Ectodermal cell (in vitro differentiated cells): ENCODE results near the gene COQ5.

Experiments
- H3K27ac ChIP-seq: 2 replicates; pipeline ENCODE4 v1.7.0; 2013; ENCODE audit warnings: mild to moderate bottlenecking, low read depth, low read length; ENCODE audit not compliant: insufficient read depth, poor library complexity, severe bottlenecking
- H3K27me3 ChIP-seq: 2 replicates; pipeline ENCODE4 v1.7.0; 2013; ENCODE audit warnings: mild to moderate bottlenecking, low read length; ENCODE audit not compliant: insufficient read depth, control insufficient read depth, poor library complexity, severe bottlenecking
- H3K36me3 ChIP-seq: one replicate; pipeline ENCODE4 v1.7.0; 2013; ENCODE audit warnings: low read length; ENCODE audit not compliant: control insufficient read depth, insufficient read depth
- H3K4me1 ChIP-seq: one replicate; pipeline ENCODE4 v1.7.0; 2013; ENCODE audit warnings: low read length; ENCODE audit not compliant: control insufficient read depth, insufficient read depth
- H3K4me3 ChIP-seq: 2 replicates; pipeline ENCODE4 v1.7.0; 2013; ENCODE audit warnings: low read depth, low read length, control low read depth; ENCODE audit not compliant: insufficient read depth
- H3K9me3 ChIP-seq: 2 replicates; pipeline ENCODE4 v1.7.0; 2013; ENCODE audit warnings: mild to moderate bottlenecking, low read length, moderate library complexity; ENCODE audit not compliant: control insufficient read depth
- WGBS, 2 experiments: methylation state at CpG; one replicate each; pipeline ENCODE4 v1.1.7; 2013; ENCODE audit warnings: missing lambda C conversion rate in 2 of 2; 5-methylcytosine and 5-hydroxymethylcytosine counted together

The COQ5 gene

GRCh38 chr12:120485961-120486881 lies 42.7 kb downstream of the COQ5 start:
- no peak overlapping the region for H3K27ac ChIP-seq
- no peaks in the 10 kb centered on the region for H3K9me3 ChIP-seq
- no peaks in the 10 kb centered on the region for H3K4me1 ChIP-seq
- 89 to 98% methylated on average over 5 to 6 of the region's 7 CpGs for WGBS, 2 experiments
- no peak overlapping the region for H3K4me3 ChIP-seq
- H3K36me3 ChIP-seq: no peaks in the 10 kb centered on the region
- H3K27me3 ChIP-seq: no peaks in the 10 kb centered on the region

DNA sequence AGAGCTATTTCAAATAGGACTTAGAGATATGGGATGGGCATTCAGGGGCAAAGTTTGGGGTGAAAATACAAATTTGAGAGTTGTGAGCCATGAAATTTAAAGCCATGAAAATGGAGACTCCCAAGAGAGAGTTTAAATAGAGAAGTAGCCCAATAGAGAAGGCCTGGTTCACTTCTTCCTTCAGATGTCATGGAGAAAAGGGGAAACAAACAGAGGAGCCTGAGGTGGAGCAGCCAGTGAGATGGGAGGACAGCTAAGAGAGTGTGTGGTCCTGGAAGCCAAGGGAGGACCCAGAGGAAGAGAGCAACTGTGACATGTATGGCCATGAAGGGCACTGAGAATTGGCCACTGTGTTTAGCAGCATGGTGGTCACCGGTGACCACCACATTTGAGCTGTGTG lies 45.3 kb downstream of the COQ5 start:
- H3K9me3 ChIP-seq: no peaks in the 10 kb centered on the region
- no peak overlapping the region for H3K27ac ChIP-seq
- no peak overlapping the region for H3K4me3 ChIP-seq
- H3K27me3 ChIP-seq: no peaks in the 10 kb centered on the region
- H3K36me3 ChIP-seq: no peaks in the 10 kb centered on the region
- H3K4me1 ChIP-seq: no peaks in the 10 kb centered on the region
- WGBS, 2 experiments: 92 to 94% methylated on average over 1 of the region's 1 CpG

- H3K9me3 ChIP-seq: no peaks in the 10 kb centered on the region
- WGBS, 2 experiments: 96 to 97% methylated on average over 7 to 9 of the region's 9 CpGs
- no peak overlapping the region for H3K27ac ChIP-seq
- H3K4me3 ChIP-seq: no peak overlapping the region
- H3K36me3 ChIP-seq: no peaks in the 10 kb centered on the region
- H3K27me3 ChIP-seq: no peaks in the 10 kb centered on the region
- H3K4me1 ChIP-seq: no peaks in the 10 kb centered on the region
Observed at GRCh38 chr12:120481022-120481767, 47.8 kb downstream of the COQ5 start.

GRCh38 chr12:120480211-120480610 lies 48.7 kb downstream of the COQ5 start:
- Histone ChIP-seq H3K9me3 (no peaks in the 10 kb centered on the region), H3K36me3 (no peaks in the 10 kb centered on the region), H3K4me3 (no peak overlapping the region), H3K27ac (no peak overlapping the region), H3K4me1 (no peaks in the 10 kb centered on the region), H3K27me3 (no peaks in the 10 kb centered on the region)
- WGBS, 2 experiments: 86 to 98% methylated on average over 1 of the region's 1 CpG

- 77 to 79% methylated on average over 1 of the region's 1 CpG for WGBS, 2 experiments
- H3K4me1 ChIP-seq: no peaks in the 10 kb centered on the region
- no peaks in the 10 kb centered on the region for H3K27me3 ChIP-seq
- H3K36me3 ChIP-seq: no peaks in the 10 kb centered on the region
- no peak overlapping the region for H3K4me3 ChIP-seq
- no peaks in the 10 kb centered on the region for H3K9me3 ChIP-seq
- no peak overlapping the region for H3K27ac ChIP-seq
Observed at GRCh38 chr12:120479458-120479857, 49.5 kb downstream of the COQ5 start.

DNA sequence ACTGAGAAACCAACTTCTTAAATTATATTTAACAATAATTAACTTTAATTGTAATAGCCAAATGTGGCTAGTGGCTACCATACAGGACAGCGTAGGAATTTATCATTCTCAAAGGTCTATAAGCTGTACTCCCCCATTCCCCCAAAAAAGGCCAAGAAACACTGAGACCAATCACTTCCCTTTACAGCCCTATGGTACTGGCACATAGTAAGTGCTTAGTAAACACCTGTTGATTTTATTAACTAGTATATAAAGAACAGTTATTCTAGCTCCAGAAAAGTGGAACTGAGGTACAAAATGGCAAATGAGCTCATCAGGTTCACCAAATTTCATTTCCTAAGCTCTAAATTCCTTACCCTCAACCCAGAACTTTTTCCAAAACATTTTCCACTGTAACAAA lies 53.3 kb downstream of the COQ5 start:
- Histone ChIP-seq H3K27ac (no peak overlapping the region), H3K36me3 (no peaks in the 10 kb centered on the region), H3K9me3 (no peaks in the 10 kb centered on the region), H3K4me3 (no peak overlapping the region), H3K27me3 (no peaks in the 10 kb centered on the region), H3K4me1 (no peaks in the 10 kb centered on the region)
- WGBS, 2 experiments: 89 to 100% methylated on average over 1 of the region's 1 CpG

DNA sequence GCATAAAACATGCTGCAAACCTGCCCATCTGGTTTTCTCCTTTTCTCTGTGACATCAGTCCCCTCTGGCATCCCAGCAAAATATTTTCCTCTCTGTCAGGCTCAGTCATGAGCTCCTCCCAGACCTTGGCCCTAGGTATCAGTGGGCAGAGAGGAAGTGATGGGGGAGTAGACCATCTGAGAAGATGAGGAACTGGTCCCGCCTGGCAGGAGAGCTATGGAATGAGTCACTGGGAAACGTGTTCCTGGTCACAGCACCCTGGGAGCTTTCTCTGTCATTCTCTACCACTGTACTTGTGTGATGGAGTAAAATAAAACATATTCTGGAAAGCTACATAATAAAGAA lies 54.4 kb downstream of the COQ5 start:
- WGBS, 2 experiments: 47 to 51% methylated on average over 2 of the region's 2 CpGs

GRCh38 chr12:120473807-120474615 lies 54.9 kb downstream of the COQ5 start:
- Histone ChIP-seq H3K4me1 (no peaks in the 10 kb centered on the region), H3K27ac (no peak overlapping the region), H3K4me3 (no peak overlapping the region), H3K27me3 (no peaks in the 10 kb centered on the region), H3K9me3 (no peaks in the 10 kb centered on the region), H3K36me3 (no peaks in the 10 kb centered on the region)
- 88 to 92% methylated on average over 6 of the region's 6 CpGs for WGBS, 2 experiments

More for the DNA sequence above, 54.4 kb downstream of the COQ5 start:
- Histone ChIP-seq H3K36me3 (no peaks in the 10 kb centered on the region), H3K27ac (no peak overlapping the region), H3K27me3 (no peaks in the 10 kb centered on the region), H3K4me1 (no peaks in the 10 kb centered on the region), H3K9me3 (no peaks in the 10 kb centered on the region), H3K4me3 (no peak overlapping the region)

- Histone ChIP-seq H3K9me3 (no peaks in the 10 kb centered on the region), H3K36me3 (peaks cover 1% of the 10 kb centered on the region), H3K4me1 (peaks cover 4% of the 10 kb centered on the region), H3K4me3 (no peak overlapping the region), H3K27me3 (no peaks in the 10 kb centered on the region), H3K27ac (no peak overlapping the region)
Observed at GRCh38 chr12:120472521-120472920, 56.4 kb downstream of the COQ5 start.
